Central memory CD4-positive, alpha-beta T cell (primary cell): ENCODE results near the gene RFX2.
"Not testable (repeated sequence)": the region's sequence is repeated elsewhere in the genome, so short reads cannot be mapped to it uniquely, and the experiment has no call there.

Experiments used
- DNase-seq: peaks from one replicate; pipeline ENCODE4 v3.0.0; 2022

RFX2 gene

DNA sequence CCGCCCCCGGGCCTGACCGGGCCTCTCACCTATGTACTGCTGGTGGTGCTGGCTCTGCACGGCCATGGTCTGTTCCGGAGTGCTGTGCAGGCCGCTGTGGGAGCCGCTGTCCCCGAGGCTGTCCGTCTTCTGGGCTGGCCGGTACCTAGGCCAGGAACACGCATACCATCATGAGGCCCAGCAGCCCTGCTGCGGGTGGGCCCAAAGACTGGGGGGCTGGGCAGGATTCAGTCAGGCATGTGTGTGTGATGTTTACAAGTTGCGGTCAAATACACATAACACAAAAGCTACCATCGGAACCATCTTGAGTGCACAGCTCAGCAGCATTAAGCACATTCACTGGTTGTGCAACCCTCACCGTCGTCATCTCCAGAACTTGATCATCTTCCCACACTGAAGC lies 100.2 kb downstream of the RFX2 start:
- no peak for DNase-seq

DNA sequence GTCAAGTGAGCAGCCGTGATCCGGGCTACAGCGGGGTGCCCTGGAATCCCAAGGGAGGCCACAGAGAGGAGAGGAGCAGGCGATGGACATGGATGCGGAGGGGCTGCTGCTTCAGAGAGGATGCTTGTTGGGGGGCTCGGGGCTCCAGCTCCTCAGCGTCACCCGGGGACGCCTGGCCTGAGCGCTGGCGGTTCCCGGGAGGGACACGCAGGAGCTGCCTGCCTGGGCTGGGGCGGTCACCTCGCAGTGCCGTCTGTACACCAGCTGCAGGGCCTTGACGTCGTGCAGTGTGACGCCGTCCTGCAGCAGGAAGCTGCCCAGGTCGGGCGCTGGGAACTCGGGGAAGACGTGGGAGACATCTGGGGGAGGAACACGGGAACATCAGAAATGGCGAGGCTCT lies 102.4 kb downstream of the RFX2 start:
- no peak for DNase-seq

DNA sequence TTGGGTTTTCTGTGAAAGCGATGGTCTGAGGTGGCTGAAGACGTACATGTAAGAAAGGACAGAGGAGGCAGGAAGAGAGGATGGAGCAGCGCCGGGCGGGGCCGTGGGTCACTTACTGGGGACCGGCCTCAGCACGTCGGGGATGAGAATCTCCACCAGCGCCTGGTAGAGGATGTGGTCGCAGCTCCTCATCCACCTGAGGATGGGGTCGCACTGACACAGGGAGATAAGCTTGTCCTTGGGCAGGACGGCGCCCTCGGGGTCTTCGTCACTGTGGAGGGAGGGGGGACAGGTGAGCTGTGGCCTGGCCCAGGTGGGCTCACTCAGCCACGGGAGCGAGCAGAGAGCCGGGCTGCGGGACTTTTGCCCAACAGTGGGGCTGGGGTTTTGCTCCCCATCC lies 103.4 kb downstream of the RFX2 start:
- no peak for DNase-seq

GRCh38 chr19:6006070-6006446 lies 104.2 kb downstream of the RFX2 start:
- not testable (repeated sequence) for DNase-seq

- DNase-seq = no peak
Observed at GRCh38 chr19:6005321-6006069, 104.8 kb downstream of the RFX2 start.

DNA sequence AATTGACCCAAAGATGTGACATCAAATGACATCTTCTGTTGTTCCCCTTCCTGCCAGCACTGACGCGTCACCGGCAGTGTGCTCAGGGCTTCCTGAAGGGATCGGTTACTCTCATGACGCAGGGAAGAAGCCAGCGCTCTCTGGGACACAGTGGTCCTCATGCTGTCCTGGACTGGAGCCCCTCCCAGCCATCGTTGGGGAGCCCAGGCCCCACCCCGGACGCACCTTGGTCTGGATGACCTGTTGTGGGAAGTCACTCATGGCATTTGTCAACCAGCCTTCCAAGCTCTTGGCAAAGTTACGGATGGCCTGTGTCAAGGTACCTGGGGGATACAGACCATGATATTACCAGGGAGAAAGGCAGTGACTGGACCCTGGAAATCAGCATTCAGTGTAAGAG lies 106.3 kb downstream of the RFX2 start:
- DNase-seq = no peak

GRCh38 chr19:6002591-6002990 lies 107.7 kb downstream of the RFX2 start:
- no peak for DNase-seq

DNA sequence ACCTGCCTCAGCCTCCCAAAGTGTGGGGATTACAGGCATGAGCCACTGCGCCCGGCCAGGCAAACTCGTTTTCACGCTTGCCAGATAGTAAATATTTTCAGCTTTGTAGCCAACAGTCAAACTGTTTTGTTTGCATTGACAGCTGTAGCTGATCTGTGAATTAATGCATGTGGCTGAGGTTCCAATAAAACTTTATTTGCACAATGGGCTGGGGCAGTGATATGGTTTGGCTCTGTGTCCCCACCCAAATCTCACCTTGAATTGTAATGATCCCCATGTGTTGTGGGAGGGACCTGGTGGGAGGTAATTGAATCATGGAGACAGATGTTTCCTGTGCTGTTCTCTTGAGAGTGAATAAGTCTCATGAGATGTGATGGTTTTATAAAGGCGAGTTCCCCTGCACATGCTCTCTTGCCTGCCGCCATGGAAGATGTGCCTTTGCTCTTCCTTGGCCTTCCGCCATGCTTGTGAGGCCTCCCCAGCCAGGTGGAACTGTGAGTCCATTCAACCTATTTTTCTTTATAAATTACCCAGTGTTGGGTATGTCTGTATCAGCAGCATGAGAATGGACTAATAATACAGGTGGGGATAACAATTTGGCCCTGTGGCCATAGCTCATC lies 110.0 kb downstream of the RFX2 start:
- no peak for DNase-seq

GRCh38 chr19:5999693-6000092 lies 110.6 kb downstream of the RFX2 start:
- DNase-seq = no peak

DNA sequence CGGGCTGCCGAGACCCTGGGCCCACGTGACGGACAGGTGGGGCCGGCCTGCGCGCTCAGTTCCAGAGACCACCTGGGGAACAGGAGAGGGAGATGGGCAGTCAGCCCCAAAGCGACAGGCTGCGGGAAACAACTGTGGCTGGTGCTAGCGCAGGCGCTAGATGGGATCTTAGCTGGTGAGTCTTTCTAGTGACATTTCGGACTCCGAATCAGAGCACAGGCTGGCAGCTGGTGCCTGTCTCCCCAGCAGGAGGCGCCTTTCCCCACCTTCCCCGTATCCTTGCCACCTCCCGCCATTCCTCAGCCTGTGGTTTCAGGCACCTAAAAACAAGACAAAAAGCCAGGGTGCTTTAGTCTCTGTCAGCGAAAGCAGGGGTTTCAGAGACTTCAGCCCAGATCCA lies 112.9 kb downstream of the RFX2 start:
- no peak for DNase-seq

DNA sequence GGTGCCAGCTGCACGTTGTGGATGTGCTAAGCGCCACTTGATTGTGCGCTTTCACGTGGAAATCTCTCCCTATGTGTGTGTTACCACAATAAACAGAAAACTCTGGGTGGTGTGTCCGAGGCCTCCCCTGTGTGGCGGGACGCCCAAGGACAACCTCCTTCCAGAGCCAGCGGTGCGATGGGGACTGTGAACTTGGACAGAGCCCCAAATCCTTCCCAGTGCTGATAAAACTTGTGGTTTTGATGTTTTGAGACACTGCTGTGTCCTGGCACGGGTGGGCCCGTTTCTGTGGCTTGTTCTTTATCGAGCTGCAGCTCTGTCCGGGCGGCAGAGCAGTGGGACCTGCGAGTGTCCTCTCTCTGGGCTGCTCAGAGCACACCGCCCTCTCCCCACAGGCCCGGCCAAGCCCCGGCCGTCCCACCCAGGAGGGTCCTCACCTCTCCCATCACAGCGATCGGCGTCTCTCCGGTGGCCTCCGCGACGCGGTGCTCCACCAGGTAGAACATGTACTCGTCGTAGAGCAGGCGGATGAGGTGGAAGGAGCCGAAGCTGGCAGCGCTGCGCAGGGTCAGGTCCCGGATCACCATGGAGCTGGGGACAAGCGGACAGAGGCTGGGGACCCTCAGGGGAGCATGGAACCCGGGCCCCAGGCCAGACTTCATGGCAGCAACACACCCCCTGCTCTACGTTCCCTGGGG lies 113.5 kb downstream of the RFX2 start:
- no peak for DNase-seq

- no peak for DNase-seq
Observed at GRCh38 chr19:5996102-5996501, 114.2 kb downstream of the RFX2 start.

DNA sequence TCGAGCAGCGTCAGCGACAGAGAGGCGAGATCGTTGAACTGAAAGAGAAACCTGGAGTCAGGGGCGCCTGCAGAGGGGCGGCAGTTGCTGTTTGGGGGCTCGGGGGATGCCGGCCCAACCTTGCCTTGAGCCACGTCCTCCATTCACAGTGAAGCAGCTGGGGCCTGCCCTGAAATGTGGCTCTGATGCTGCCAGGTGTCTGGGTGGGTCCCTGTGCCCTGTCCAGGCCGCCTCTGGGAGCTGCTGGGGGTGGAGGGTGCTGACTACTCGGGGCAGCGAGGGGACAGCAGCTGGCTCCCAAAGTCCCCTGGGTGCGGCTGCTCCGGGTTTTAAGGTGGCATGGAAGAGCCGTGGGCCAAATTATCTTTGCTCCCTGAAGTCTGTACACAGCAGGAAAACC lies 114.7 kb downstream of the RFX2 start:
- no peak for DNase-seq

- DNase-seq = no peak
Observed at GRCh38 chr19:5994405-5995165, 115.7 kb downstream of the RFX2 start.

- no peak for DNase-seq
Observed at GRCh38 chr19:5993648-5994358, 116.5 kb downstream of the RFX2 start.

GRCh38 chr19:5993201-5993600 lies 117.1 kb downstream of the RFX2 start:
- DNase-seq = no peak

- no peak for DNase-seq
Observed at GRCh38 chr19:5992756-5993155, 117.5 kb downstream of the RFX2 start.

- no peak for DNase-seq
Observed at GRCh38 chr19:5991244-5991838, 119.0 kb downstream of the RFX2 start.

DNA sequence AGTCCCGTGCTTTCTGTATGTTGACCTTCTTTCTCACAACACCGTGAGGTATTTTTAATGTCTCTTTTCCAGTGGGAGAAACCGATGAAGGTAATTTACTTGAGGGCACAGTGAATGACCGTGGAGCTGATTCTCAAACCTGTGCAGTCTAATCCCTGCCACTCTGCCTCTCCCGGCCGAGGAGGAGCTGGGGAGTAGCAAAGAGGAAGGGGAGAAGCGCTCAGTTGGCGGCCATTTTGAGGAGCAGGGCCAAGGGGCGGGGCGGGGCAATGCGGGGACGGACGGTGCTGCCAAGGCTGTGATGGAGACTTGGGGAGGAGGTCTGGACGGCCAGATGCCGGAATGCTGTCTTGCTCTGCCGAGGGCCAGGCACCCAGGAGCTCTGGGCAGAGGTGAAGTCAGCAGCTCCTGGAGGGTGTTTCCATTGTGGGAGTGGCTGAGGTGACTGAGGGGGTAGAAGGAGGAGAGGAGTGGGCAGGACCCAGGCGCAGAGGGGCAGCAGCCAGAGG lies 120.0 kb downstream of the RFX2 start:
- no peak for DNase-seq

DNA sequence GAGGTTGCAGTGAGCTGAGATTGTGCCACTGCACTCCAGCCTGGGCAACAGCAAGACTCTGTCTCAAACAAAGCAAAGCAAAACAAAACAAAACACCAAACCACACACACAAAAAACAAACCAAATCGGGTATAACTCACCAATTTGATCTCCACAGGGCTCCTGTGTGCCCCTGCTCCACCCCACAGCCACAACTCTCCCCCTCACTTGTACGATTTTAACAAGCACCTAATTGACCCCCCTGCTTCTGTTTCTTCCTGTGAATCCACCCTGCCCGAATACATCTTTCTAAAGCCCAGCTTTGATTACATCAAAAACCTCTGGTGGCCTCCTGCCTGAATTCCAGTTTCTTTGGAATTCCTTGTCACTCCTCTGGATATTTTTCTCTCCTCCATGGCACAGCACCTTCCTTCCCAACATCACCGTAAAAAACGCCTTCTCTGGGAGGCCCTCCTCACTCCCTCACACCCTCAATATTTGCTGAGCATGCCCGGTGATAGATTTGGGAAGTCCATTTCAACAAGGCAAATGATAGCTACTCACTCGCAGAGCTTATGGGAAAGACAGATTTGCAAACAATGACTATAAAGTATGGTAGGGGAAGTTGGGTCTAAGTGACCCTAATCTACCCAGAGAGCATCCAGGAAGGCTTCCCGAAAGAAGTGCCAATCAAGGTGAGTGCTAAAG lies 120.8 kb downstream of the RFX2 start:
- no peak for DNase-seq
